GM23248 (cell line): ENCODE measurements around the gene GET3. TPM values are rescaled to one million over a fixed set of nuclear protein-coding genes. Genes with fewer than 3 reads are reported as not detected.

Source experiments
- DNase-seq: peaks from one replicate; pipeline ENCODE4 v3.0.0-alpha.2; 2015
- H2AFZ ChIP-seq: fragments of 200-600 bp; sonication (generic); 2 replicates; pipeline ENCODE4 v1.6.1; 2016; ENCODE audit warnings: antibody characterized with exemption
- H3F3A ChIP-seq: fragments of 200-600 bp; sonication (generic); 2 replicates; pipeline ENCODE4 v1.6.1; 2016; ENCODE audit warnings: mild to moderate bottlenecking, antibody characterized with exemption, mixed run types; ENCODE audit not compliant: insufficient read depth
- H3K27ac ChIP-seq: fragments of 200-600 bp; sonication (generic); 2 replicates; pipeline ENCODE4 v1.5.1; 2016; ENCODE audit warnings: mild to moderate bottlenecking
- H3K27me3 ChIP-seq: fragments of 200-600 bp; sonication (generic); replicated peaks from 2 replicates; pipeline ENCODE4 v1.6.1; 2016; ENCODE audit warnings: mild to moderate bottlenecking; ENCODE audit not compliant: insufficient read depth
- H3K36me3 ChIP-seq: fragments of 200-600 bp; sonication (generic); 2 replicates; pipeline ENCODE4 v1.6.1; 2016; ENCODE audit warnings: low read depth, mild to moderate bottlenecking
- H3K4me1 ChIP-seq: fragments of 200-600 bp; sonication (generic); 2 replicates; pipeline ENCODE4 v1.6.1; 2016; ENCODE audit warnings: mild to moderate bottlenecking; ENCODE audit not compliant: insufficient read depth
- H3K4me2 ChIP-seq: fragments of 200-600 bp; sonication (generic); one replicate; pipeline ENCODE4 v1.6.1; 2016; ENCODE audit warnings: mild to moderate bottlenecking; ENCODE audit not compliant: unreplicated experiment
- H3K4me3 ChIP-seq: fragments of 200-600 bp; sonication (generic); 2 replicates; pipeline ENCODE4 v1.5.1; 2016; ENCODE audit warnings: mild to moderate bottlenecking
- H3K79me2 ChIP-seq: fragments of 200-600 bp; sonication (generic); 2 replicates; pipeline ENCODE4 v1.6.1; 2016; ENCODE audit warnings: mild to moderate bottlenecking; ENCODE audit not compliant: insufficient read depth
- H3K9ac ChIP-seq: fragments of 200-600 bp; sonication (generic); 2 replicates; pipeline ENCODE4 v1.6.1; 2016; ENCODE audit warnings: mild to moderate bottlenecking
- H3K9me2 ChIP-seq: fragments of 200-600 bp; sonication (generic); 2 replicates; pipeline ENCODE4 v1.6.1; 2016; ENCODE audit warnings: mixed run types, mild to moderate bottlenecking, moderate library complexity; ENCODE audit not compliant: insufficient read depth
- H3K9me3 ChIP-seq: fragments of 200-600 bp; sonication (generic); one replicate; pipeline ENCODE4 v1.6.1; 2017; ENCODE audit warnings: low read depth
- H4K20me1 ChIP-seq: fragments of 200-600 bp; sonication (generic); 2 replicates; pipeline ENCODE4 v1.6.0; 2016; ENCODE audit not compliant: insufficient read depth
- EZH2 ChIP-seq: fragments of 200-600 bp; sonication (generic); IDR thresholded peaks from 2 replicates; pipeline ENCODE4 v1.6.1; 2018; ENCODE audit warnings: antibody characterized with exemption, mild to moderate bottlenecking; ENCODE audit not compliant: insufficient read depth, poor library complexity, severe bottlenecking
- EZH2phosphoT487 ChIP-seq: fragments of 200-600 bp; sonication (generic); IDR thresholded peaks from 2 replicates; pipeline ENCODE4 v1.6.1; 2018; ENCODE audit warnings: antibody characterized with exemption, moderate library complexity, mild to moderate bottlenecking, low read depth; ENCODE audit not compliant: insufficient read depth
- WGBS, 2 experiments: methylation state at CpG; one replicate each; pipeline ENCODE4 v1.1.6; 2015 to 2017; ENCODE audit warnings: low lambda C conversion rate in 2 of 2, low coverage in 1 of 2; ENCODE audit errors: missing lambda C conversion rate in 2 of 2; 5-methylcytosine and 5-hydroxymethylcytosine counted together
- in situ Hi-C: fragments of 300-500 bp; cut with MboI; formaldehyde crosslinking; loops from 2 replicates; pipeline ENCODE4 v1.15.0; 2020
- polyA plus RNA-seq: library from polyadenylated mRNA; unstranded; fragments of >200 nt; fragmentation: Nextera tagmentation; extraction: Ambion mirVana; gene quantifications from 2 replicates; pipeline ENCODE4 v1.2.1, GENCODE V29; 2016
- total RNA-seq: library from RNA; depleted of rRNA; stranded (reverse); fragments of >200 nt; shearing (Covaris generic); gene quantifications from 2 replicates; pipeline ENCODE4 v1.2.3, GENCODE V29; 2014

Gene GET3
- total and polyA plus RNA-seq, 2 experiments from 2014 or later = 106 to 110 TPM

GRCh38 chr19:12786141-12786870 is 49.0 kb downstream of the GET3 start:
- DNase-seq = no peak
- TF ChIP-seq EZH2 (no peak), EZH2phosphoT487 (no peak)
- Histone ChIP-seq H3K36me3 (no peaks in the 10 kb centered on the region), H3F3A (peaks cover 46% of the 10 kb centered on the region), H3K9ac (no peak overlapping the region), H3K9me2 (no peaks in the 10 kb centered on the region), H3K4me2 (no peak overlapping the region), H3K27me3 (no peaks in the 10 kb centered on the region), H3K27ac (peak overlapping the region; percentile 73; the same call in 1 of the 2 replicates), H3K4me3 (no peak overlapping the region), H3K4me1 (peaks cover 34% of the 10 kb centered on the region), H4K20me1 (no peaks in the 10 kb centered on the region), H3K9me3 (no peaks in the 10 kb centered on the region), H3K79me2 (no peaks in the 10 kb centered on the region), H2AFZ (peak overlapping the region; percentile 26; the same call in 1 of the 2 replicates)
- in situ Hi-C loops = no loop called here
- WGBS, 2 experiments = 54 to 60% methylated on average over 16 of the region's 18 CpGs

DNA sequence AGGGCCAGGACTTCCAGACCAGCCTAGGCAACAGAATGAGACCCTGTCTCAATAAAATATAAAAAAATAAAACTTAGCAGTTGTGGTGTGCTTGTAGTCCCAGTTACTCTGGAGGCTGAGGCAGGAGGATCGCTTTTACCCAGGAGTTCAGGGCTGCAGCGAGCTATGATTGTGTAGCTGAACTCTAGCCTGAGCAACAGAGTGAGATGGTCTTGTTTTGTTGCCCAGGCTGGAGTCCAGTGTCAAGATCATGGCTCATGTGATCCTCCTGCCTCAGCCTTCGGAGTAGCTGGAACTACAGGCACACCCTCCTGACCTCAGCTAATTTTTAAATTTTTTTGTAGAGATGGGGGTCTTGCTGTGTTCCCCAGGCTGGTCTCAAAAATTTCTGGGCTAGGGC is 49.7 kb downstream of the GET3 start:
- in situ Hi-C loops = no loop called here

GRCh38 chr19:12787458-12787857 is 50.2 kb downstream of the GET3 start:
- Histone ChIP-seq H3K4me1 (peaks cover 34% of the 10 kb centered on the region), H4K20me1 (no peaks in the 10 kb centered on the region), H3K9me2 (no peaks in the 10 kb centered on the region), H3K79me2 (peaks cover 10% of the 10 kb centered on the region), H3K4me3 (no peak overlapping the region), H3F3A (peaks cover 38% of the 10 kb centered on the region), H3K9me3 (no peaks in the 10 kb centered on the region), H3K4me2 (no peak overlapping the region), H3K27me3 (no peaks in the 10 kb centered on the region), H2AFZ (no peak overlapping the region), H3K9ac (no peak overlapping the region), H3K36me3 (no peaks in the 10 kb centered on the region), H3K27ac (peak overlapping the region; percentile 99)
- WGBS, 2 experiments = 67 to 73% methylated on average over 10 of the region's 10 CpGs
- TF ChIP-seq EZH2phosphoT487 (no peak), EZH2 (no peak)
- no peak for DNase-seq
- in situ Hi-C loops = no loop called here

More for the DNA sequence above, 49.7 kb downstream of the GET3 start:
- Histone ChIP-seq H3K9me3 (no peaks in the 10 kb centered on the region), H3K4me3 (no peak overlapping the region), H3K4me1 (peaks cover 34% of the 10 kb centered on the region), H3K36me3 (no peaks in the 10 kb centered on the region), H3F3A (peaks cover 40% of the 10 kb centered on the region), H3K9me2 (no peaks in the 10 kb centered on the region), H3K4me2 (no peak overlapping the region), H3K79me2 (peaks cover 5% of the 10 kb centered on the region), H3K27me3 (no peaks in the 10 kb centered on the region), H2AFZ (no peak overlapping the region), H3K9ac (no peak overlapping the region), H3K27ac (no peak overlapping the region), H4K20me1 (no peaks in the 10 kb centered on the region)
- DNase-seq = no peak
- no peak for TF ChIP-seq EZH2
- no peak for TF ChIP-seq EZH2phosphoT487
- 64 to 82% methylated on average over 3 of the region's 3 CpGs for whole genome bisulfite sequencing, 2 experiments

- Histone ChIP-seq H3K27ac (peak overlapping the region; percentile 99), H2AFZ (peak overlapping the region; percentile 12), H3K9ac (peak overlapping the region; percentile 98), H3K27me3 (no peaks in the 10 kb centered on the region), H4K20me1 (no peaks in the 10 kb centered on the region), H3K4me2 (peak overlapping the region; percentile 91), H3K36me3 (no peaks in the 10 kb centered on the region), H3K4me3 (peak overlapping the region; percentile 93), H3K9me2 (no peaks in the 10 kb centered on the region), H3K4me1 (peaks cover 34% of the 10 kb centered on the region), H3K79me2 (peaks cover 17% of the 10 kb centered on the region), H3K9me3 (no peaks in the 10 kb centered on the region), H3F3A (peaks cover 43% of the 10 kb centered on the region)
- in situ Hi-C loops = no loop called here
- TF ChIP-seq EZH2phosphoT487 (no peak), EZH2 (no peak)
- WGBS, 2 experiments = 25 to 28% methylated on average over 4 of the region's 4 CpGs
- peak; percentile 38 for DNase-seq
Measured at GRCh38 chr19:12788042-12788681, 50.9 kb downstream of the GET3 start.
